Body of pancreas (tissue), 4 donors: ENCODE data around the gene MSI2.

ENCODE experiments used
- POLR2A ChIP-seq, 3 donors: fragments of 450-650 bp; IDR thresholded peaks; one replicate each; pipeline ENCODE4 v1.6.1; 2016; ENCODE audit warnings: antibody characterized with exemption in 3 of 3, mild to moderate bottlenecking in 2 of 3
- TF ChIP-seq, protein P1 (sequence below), 7 experiments: fragments of 450-650 bp in 4 of 7; fragments of 200-600 bp in 3 of 7; sonication (generic) in 3 of 7; IDR thresholded peaks; one replicate each; pipeline ENCODE4 v1.5.1; 2016 to 2019; ENCODE audit warnings: antibody characterized with exemption in 7 of 7

DNA sequence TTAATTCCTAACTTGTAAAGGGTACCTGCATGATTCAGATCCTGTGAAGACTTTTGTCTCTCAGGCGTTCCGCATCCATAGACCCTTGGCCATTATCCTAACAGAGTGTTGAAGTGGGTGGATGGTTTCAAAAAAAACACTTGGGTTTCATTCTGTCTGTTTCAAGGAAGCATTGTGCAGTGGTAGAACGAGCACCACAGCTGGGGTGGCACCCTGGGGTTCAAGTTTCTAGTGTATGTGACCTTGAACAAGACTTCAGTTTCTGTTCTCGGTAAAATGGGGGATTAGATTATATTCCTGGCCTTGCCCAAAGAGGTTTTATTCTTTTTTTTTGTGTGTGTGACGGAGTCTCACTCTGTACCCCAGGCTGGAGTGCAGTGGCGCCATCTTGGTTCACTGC, 74.3 kb downstream of the MSI2 start:
- TF ChIP-seq, protein P1, sequence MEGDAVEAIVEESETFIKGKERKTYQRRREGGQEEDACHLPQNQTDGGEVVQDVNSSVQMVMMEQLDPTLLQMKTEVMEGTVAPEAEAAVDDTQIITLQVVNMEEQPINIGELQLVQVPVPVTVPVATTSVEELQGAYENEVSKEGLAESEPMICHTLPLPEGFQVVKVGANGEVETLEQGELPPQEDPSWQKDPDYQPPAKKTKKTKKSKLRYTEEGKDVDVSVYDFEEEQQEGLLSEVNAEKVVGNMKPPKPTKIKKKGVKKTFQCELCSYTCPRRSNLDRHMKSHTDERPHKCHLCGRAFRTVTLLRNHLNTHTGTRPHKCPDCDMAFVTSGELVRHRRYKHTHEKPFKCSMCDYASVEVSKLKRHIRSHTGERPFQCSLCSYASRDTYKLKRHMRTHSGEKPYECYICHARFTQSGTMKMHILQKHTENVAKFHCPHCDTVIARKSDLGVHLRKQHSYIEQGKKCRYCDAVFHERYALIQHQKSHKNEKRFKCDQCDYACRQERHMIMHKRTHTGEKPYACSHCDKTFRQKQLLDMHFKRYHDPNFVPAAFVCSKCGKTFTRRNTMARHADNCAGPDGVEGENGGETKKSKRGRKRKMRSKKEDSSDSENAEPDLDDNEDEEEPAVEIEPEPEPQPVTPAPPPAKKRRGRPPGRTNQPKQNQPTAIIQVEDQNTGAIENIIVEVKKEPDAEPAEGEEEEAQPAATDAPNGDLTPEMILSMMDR (IDR thresholded peaks at IDR 0.05) = no peak
- TF ChIP-seq POLR2A (IDR thresholded peaks at IDR 0.05) = no peak
